GM19328 (cell line): ENCODE measurements around the gene A3GALT2.

Experiments
- ATAC-seq: cut with Tn5 transposase; IDR thresholded peaks from one replicate; pipeline ENCODE4 v1.9.1; 2021; ENCODE audit warnings: mild to moderate bottlenecking, moderate library complexity; ENCODE audit not compliant: unreplicated experiment

The A3GALT2 gene

DNA sequence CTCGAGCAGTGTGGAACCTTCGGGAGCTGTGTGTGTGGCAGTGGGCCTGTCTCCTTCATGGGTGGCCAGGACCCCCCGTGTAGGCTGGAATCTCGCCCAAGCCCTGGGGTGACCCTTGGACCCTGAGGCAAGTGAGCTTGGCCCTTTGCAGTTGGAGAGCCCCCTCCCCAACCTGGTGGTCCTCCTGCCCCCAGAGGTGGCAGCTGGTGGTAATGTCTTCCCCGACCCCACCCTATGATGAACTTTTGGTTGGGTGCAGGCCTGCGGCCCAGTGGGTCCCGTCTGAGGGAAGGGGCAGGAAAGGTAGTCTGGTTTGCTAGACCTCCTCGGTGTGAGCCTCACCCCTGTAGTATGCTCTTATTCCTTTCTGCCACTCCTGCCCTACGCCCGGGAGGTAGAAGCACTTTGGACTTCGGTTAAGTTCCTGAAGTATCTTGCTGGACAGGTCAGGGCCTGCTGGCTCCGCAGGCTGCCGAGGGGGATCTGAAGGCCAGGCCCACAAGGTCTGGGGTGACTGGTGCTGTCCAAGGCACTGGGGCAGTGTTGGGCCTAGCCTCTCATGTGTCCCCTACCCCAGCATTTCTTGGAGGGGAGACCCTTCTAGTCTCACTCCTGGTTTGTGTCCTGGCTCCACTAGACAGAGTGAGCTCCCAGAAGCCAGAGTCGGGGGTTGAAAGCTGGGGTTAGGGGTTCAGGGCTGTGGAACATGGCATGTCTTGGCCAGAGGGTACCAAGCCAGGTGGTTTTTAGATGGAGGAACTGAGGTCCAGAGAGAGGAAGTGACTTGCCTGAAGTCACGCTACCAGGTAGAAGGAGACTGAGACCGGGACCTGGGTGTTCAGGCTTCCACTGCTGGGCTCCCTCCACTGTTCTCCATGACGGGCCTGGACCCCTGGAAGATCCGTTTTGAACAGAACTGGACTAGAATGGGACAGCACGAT lies 62.9 kb downstream of the A3GALT2 start:
- ATAC-seq = no peak

DNA sequence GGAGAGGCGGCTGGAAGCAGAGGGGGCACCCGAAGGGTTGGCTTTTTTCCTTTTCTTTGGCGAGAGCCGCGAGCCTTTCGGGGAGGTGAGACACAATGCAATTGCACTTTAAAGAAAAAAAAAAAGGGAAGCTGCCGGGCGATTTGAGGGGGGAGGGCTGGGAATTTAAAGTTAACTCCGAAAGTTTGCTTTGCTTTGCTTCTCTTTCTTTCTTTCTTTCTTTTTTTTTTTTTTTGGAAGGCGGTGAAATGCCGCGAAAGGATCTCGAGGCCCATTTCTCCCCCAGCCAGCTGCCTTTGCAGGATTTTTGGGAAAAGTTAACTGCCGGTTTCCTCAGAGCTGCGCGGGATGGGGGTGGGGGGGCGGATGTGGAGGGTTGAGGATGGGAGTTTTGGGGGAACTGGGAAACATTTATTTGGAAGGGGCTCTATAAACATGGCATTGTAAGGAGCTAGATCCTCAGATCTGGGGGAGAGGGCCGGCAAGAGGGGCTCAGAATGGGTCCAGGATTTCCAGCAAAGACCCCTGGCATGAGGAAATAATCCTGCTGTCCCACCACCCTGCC lies 63.6 kb downstream of the A3GALT2 start:
- no peak for ATAC-seq
